Measurements from ENCODE around the gene KIAA0408.
"Not testable (repeated sequence)": the region's sequence is repeated elsewhere in the genome, so short reads cannot be mapped to it uniquely, and the experiment has no call there.

The KIAA0408 gene

GRCh38 chr6:127462376-127462775 is 3.2 kb upstream of the KIAA0408 start:
- DNase-seq = no peak

GRCh38 chr6:127460465-127460864 is 1.3 kb upstream of the KIAA0408 start:
- no peak for DNase-seq

GRCh38 chr6:127458817-127459216 is 372 bp downstream of the KIAA0408 start:
- no peak for DNase-seq

- DNase-seq = no peak
Measured at GRCh38 chr6:127458222-127458621, 967 bp downstream of the KIAA0408 start.

- no peak for DNase-seq
Measured at GRCh38 chr6:127457456-127458064, 1.6 kb downstream of the KIAA0408 start.

GRCh38 chr6:127456465-127456864 is 2.7 kb downstream of the KIAA0408 start:
- no peak for DNase-seq

- no peak for DNase-seq
Measured at GRCh38 chr6:127453845-127454619, 5.2 kb downstream of the KIAA0408 start.

- no peak for DNase-seq
Measured at GRCh38 chr6:127452803-127453202, 6.4 kb downstream of the KIAA0408 start.

- DNase-seq = no peak
Measured at GRCh38 chr6:127451388-127451787, 7.8 kb downstream of the KIAA0408 start.

GRCh38 chr6:127447780-127448179 is 11.4 kb downstream of the KIAA0408 start:
- no peak for DNase-seq

- DNase-seq = no peak
Measured at GRCh38 chr6:127446356-127446755, 12.8 kb downstream of the KIAA0408 start.

GRCh38 chr6:127441881-127442280 is 17.3 kb downstream of the KIAA0408 start:
- no peak for DNase-seq

GRCh38 chr6:127439718-127440117 is 19.5 kb downstream of the KIAA0408 start:
- no peak for DNase-seq

GRCh38 chr6:127436578-127437110 is 22.5 kb downstream of the KIAA0408 start:
- DNase-seq = no peak

- no peak for DNase-seq
Measured at GRCh38 chr6:127435626-127436220, 23.5 kb downstream of the KIAA0408 start.

GRCh38 chr6:127434651-127435050 is 24.5 kb downstream of the KIAA0408 start:
- no peak for DNase-seq

GRCh38 chr6:127428562-127428961 is 30.6 kb downstream of the KIAA0408 start:
- not testable (repeated sequence) for DNase-seq

GRCh38 chr6:127423921-127424320 is 35.3 kb downstream of the KIAA0408 start:
- no peak for DNase-seq

- DNase-seq = not testable (repeated sequence)
Measured at GRCh38 chr6:127421164-127421563, 38.0 kb downstream of the KIAA0408 start.

GRCh38 chr6:127420556-127420955 is 38.6 kb downstream of the KIAA0408 start:
- peak; percentile 82 for DNase-seq

GRCh38 chr6:127415096-127415495 is 44.1 kb downstream of the KIAA0408 start:
- no peak for DNase-seq

GRCh38 chr6:127413123-127413522 is 46.1 kb downstream of the KIAA0408 start:
- not testable (repeated sequence) for DNase-seq

GRCh38 chr6:127412016-127412415 is 47.2 kb downstream of the KIAA0408 start:
- not testable (repeated sequence) for DNase-seq

All from amniotic stem cell (primary cell).